GM23338 (cell line): ENCODE data around the gene RFC3. TPM values are rescaled to one million over a fixed set of nuclear protein-coding genes. Genes with fewer than 3 reads are reported as not detected.

Experiments used
- CREB1 ChIP-seq: fragments of 250-450 bp; sonication (Bioruptor Pico); IDR thresholded peaks from 2 replicates; pipeline ENCODE4 v1.5.0; 2020; ENCODE audit warnings: low read depth, mild to moderate bottlenecking, moderate library complexity
- ETS1 ChIP-seq: IDR thresholded peaks from 2 replicates; pipeline ENCODE4 v1.6.1; 2016; ENCODE audit warnings: antibody characterized with exemption
- JUNB ChIP-seq: IDR thresholded peaks from one replicate; pipeline ENCODE4 v1.6.1; 2016; ENCODE audit warnings: antibody characterized with exemption; ENCODE audit not compliant: unreplicated experiment
- NANOG ChIP-seq: IDR thresholded peaks from 2 replicates; pipeline ENCODE4 v1.6.1; 2016; ENCODE audit warnings: antibody characterized with exemption, borderline replicate concordance
- REST ChIP-seq: IDR thresholded peaks from one replicate; pipeline ENCODE4 v1.6.1; 2018; ENCODE audit warnings: antibody characterized with exemption; ENCODE audit not compliant: unreplicated experiment
- STAT1 ChIP-seq: IDR thresholded peaks from one replicate; pipeline ENCODE4 v1.6.1; 2016; ENCODE audit warnings: antibody characterized with exemption; ENCODE audit not compliant: unreplicated experiment
- ZNF114 ChIP-seq: fragments of 250-450 bp; sonication (Bioruptor Pico); IDR thresholded peaks from 2 replicates; pipeline ENCODE4 v1.5.0; 2020; ENCODE audit warnings: mild to moderate bottlenecking, moderate library complexity
- ZNF331 ChIP-seq: fragments of 250-450 bp; sonication (Bioruptor Pico); IDR thresholded peaks from 2 replicates; pipeline ENCODE4 v1.5.0; 2020; ENCODE audit warnings: low read depth, mild to moderate bottlenecking, moderate library complexity
- ZNF462 ChIP-seq: fragments of 250-450 bp; sonication (Bioruptor Pico); IDR thresholded peaks from 2 replicates; pipeline ENCODE4 v1.5.0; 2020; ENCODE audit warnings: mild to moderate bottlenecking, moderate library complexity
- polyA plus RNA-seq: library from polyadenylated mRNA; unstranded; fragments of >200 nt; fragmentation: Nextera tagmentation; extraction: Ambion mirVana; gene quantifications from 2 replicates; pipeline ENCODE4 v1.2.1, GENCODE V29; 2016
- total RNA-seq: library from RNA; depleted of rRNA; stranded (reverse); fragments of >200 nt; shearing (Covaris generic); gene quantifications from 2 replicates; pipeline ENCODE4 v1.2.3, GENCODE V29; 2014

Gene RFC3
- total and polyA plus RNA-seq, 2 experiments from 2014 or later = 48.7 to 75.5 TPM

- no peak for TF ChIP-seq ZNF462 (CRISPR knock-in tag)
- no peak for TF ChIP-seq JUNB
- no peak for TF ChIP-seq NANOG
- no peak for TF ChIP-seq REST
- no peak for TF ChIP-seq ZNF331 (CRISPR knock-in tag)
- no peak for TF ChIP-seq ZNF114 (CRISPR knock-in tag)
- TF ChIP-seq STAT1 = no peak
- TF ChIP-seq ETS1 = no peak
- no peak for TF ChIP-seq CREB1 (CRISPR knock-in tag)
Measured at GRCh38 chr13:33827139-33827538, 9.2 kb downstream of the RFC3 start (continued).
